ENCODE data around the gene LIN54.
A peak's percentile ranks its signal among the peaks of the same experiment; 100 is the strongest.

LIN54 gene

DNA sequence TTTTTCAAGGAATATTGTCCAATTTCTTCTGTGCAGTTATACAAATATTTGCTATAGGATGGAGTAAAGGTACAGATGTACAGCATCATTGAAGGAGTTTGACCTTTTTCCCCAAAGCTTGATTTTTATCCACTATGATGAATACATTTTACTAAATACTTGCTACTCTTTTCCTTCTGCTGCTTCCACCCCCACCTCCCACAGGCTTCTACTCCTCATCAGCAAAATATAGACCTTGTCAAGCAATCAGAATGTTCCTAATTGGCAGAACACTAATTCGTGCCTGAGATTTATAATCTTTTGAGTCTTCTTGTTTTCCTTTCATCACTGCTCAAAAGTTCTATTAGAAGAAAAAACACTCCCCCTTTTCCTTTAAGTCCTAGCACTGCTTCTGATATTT, 113.9 kb downstream of the LIN54 start:
- peaks cover 17 to 19% of the 10 kb centered on the region in 2 donors for H3K36me3 ChIP-seq (ENCODE audit: control insufficient read depth in 1 of 2, insufficient read depth in 2 of 2, low read length in 2 of 2)
- no peak overlapping the region for H3K27ac ChIP-seq (ENCODE audit: low read depth, low read length)
- H3K4me1 ChIP-seq (ENCODE audit: control insufficient read depth in 1 of 2, insufficient read depth in 2 of 2, low read length in 2 of 2) = peaks cover 35 to 36% of the 10 kb centered on the region in 2 donors
- H3K4me3 ChIP-seq (ENCODE audit: low read depth in 1 of 2, low read length in 2 of 2) = no peak overlapping the region
- H3K27me3 ChIP-seq (ENCODE audit: control insufficient read depth in 1 of 2, insufficient read depth in 2 of 2, low read length in 2 of 2) = no peaks in the 10 kb centered on the region
- H3K9ac ChIP-seq (ENCODE audit: low read depth in 1 of 2, low read length in 2 of 2) = no peak overlapping the region
- H3K9me3 ChIP-seq (ENCODE audit: control insufficient read depth in 1 of 2, low read length in 2 of 2) = no peaks in the 10 kb centered on the region

DNA sequence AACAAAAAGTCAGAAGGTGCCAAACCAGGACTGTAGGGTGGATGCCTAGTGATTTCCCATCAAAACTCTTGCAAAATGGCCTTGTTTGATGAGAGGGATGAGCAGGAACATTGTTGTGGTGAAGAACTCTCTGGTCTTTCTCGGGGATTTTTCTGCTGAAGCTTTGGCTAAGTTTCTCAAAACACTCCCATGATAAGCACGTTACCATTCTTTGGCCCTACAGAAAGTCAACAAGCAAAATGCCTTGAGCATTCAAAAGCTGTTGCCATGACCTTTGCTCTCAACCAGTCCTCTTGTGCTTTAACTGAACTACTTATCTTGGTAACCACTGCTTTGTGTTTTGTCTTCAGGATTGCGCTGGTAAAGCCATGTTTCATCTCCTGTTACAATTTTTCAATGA, 116.7 kb downstream of the LIN54 start:
- Histone ChIP-seq H3K9ac (ENCODE audit: low read depth in 1 of 2, low read length in 2 of 2) (no peak overlapping the region), H3K9me3 (ENCODE audit: control insufficient read depth in 1 of 2, low read length in 2 of 2) (no peaks in the 10 kb centered on the region), H3K27me3 (ENCODE audit: control insufficient read depth in 1 of 2, insufficient read depth in 2 of 2, low read length in 2 of 2) (no peaks in the 10 kb centered on the region), H3K4me3 (ENCODE audit: low read depth in 1 of 2, low read length in 2 of 2) (no peak overlapping the region), H3K27ac (ENCODE audit: low read depth, low read length) (no peak overlapping the region), H3K36me3 (ENCODE audit: control insufficient read depth in 1 of 2, insufficient read depth in 2 of 2, low read length in 2 of 2) (peaks cover 17 to 19% of the 10 kb centered on the region in 2 donors), H3K4me1 (ENCODE audit: control insufficient read depth in 1 of 2, insufficient read depth in 2 of 2, low read length in 2 of 2) (peaks cover 34 to 37% of the 10 kb centered on the region in 2 donors)

DNA sequence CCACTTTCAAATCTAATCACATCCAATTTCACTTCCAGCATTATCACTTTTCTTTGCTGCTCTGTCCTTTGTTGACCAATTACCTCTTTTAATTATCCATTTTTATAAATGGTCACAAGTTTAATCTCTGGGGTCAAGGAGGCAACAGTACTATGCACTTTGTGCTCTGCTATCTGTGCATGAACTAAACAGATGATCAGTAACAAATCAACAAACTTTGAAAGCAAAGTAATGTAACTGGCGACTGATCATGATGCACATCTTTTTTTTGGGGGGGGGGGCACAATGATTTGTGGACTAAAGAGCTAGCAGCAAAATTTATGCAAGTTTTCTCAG, 118.2 kb downstream of the LIN54 start:
- no peak overlapping the region for H3K27ac ChIP-seq (ENCODE audit: low read depth, low read length)
- H3K4me3 ChIP-seq (ENCODE audit: low read depth in 1 of 2, low read length in 2 of 2) = no peak overlapping the region
- H3K36me3 ChIP-seq (ENCODE audit: control insufficient read depth in 1 of 2, insufficient read depth in 2 of 2, low read length in 2 of 2) = peaks cover 17 to 19% of the 10 kb centered on the region in 2 donors

DNA sequence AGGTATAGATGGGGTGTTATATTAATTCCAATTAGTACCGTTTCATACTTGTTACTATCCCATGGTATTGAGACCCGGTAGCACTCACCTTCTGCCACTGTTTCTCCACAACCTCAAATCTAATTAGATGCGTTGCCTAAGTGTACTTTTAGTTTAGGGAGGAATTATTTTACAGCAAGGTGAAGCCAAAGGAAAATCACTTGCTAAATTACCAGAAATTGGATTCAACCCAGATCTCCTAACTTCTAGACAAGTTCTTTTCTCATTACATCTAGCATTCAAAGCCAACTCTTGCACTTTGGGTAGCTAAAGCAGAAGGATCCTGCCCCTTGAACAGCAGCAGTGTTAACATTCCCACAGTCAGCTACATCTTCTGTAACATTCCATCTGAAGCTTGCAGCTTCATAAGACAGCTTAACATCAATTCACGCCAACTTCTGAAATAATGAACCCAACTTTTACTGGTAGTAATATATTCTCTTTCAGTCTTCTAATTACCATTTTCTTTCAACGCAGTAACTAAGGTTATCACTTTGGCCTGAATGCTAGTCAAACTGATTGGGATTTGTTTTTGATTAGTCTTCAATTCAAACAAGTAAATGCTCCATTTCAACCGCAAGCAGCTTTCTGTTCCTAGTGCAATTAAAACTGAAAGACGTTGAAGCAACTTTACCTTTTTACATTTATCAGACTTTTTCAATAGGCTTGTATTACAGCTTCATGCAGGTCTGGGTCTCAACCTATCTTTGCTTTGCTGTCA, 118.7 kb downstream of the LIN54 start:
- Histone ChIP-seq H3K9me3 (ENCODE audit: control insufficient read depth in 1 of 2, low read length in 2 of 2) (no peaks in the 10 kb centered on the region), H3K27me3 (ENCODE audit: control insufficient read depth in 1 of 2, insufficient read depth in 2 of 2, low read length in 2 of 2) (no peaks in the 10 kb centered on the region), H3K27ac (ENCODE audit: low read depth, low read length) (peak overlapping the region; percentile 92), H3K9ac (ENCODE audit: low read depth in 1 of 2, low read length in 2 of 2) (peak overlapping the region; percentile 95 to 98), H3K36me3 (ENCODE audit: control insufficient read depth in 1 of 2, insufficient read depth in 2 of 2, low read length in 2 of 2) (peaks cover 15 to 17% of the 10 kb centered on the region in 2 donors), H3K4me3 (ENCODE audit: low read depth in 1 of 2, low read length in 2 of 2) (peak overlapping the region; percentile 90 to 95), H3K4me1 (ENCODE audit: control insufficient read depth in 1 of 2, insufficient read depth in 2 of 2, low read length in 2 of 2) (peaks cover 25 to 29% of the 10 kb centered on the region in 2 donors)

More for the DNA sequence above, 118.2 kb downstream of the LIN54 start:
- peaks cover 26% of the 10 kb centered on the region in 2 donors for H3K4me1 ChIP-seq (ENCODE audit: control insufficient read depth in 1 of 2, insufficient read depth in 2 of 2, low read length in 2 of 2)
- H3K27me3 ChIP-seq (ENCODE audit: control insufficient read depth in 1 of 2, insufficient read depth in 2 of 2, low read length in 2 of 2) = no peaks in the 10 kb centered on the region
- no peak overlapping the region for H3K9ac ChIP-seq (ENCODE audit: low read depth in 1 of 2, low read length in 2 of 2)
- H3K9me3 ChIP-seq (ENCODE audit: control insufficient read depth in 1 of 2, low read length in 2 of 2) = no peaks in the 10 kb centered on the region

DNA sequence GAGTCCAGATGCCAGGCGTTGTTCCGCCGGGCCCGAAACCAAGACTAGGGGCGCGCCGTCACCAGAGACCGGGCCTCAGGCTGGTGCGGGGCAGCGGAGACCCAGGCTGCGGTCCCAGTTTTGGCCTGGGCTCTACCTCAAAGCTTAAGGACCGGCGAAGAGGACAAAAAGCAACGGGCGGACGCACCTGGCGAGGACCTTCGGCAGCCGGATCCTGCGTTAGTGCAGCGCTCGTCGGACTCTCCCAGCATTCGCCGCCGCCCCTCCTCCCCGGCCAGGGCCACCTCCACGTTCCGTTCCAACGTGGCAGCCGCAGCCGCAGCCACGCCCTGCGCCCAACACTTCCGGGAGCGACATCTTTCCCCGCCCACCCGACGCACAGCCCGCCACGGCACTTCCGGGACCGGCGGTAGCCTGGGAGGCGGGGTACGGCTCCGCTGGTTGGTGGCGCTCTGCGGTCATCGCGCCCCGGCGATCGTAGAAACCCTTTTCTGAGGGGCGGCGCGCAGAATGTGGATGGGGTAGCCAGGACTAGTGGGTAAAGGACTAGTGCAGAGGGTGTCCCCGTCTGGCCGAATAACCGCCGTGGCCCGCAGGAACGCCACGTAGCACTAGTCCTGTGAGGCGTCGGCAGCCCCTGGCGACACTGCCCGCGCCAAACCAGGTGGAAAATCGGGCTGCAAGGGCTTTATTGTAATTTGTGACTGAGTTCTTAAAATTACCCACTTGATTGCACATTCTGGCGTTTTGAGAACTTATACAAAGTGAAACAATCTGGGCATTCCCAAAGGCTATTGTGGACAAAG, 119.5 kb downstream of the LIN54 start, which contains the start of gene SEC31A:
Gene SEC31A (minus strand): TSS at position 253 of the 806 bp plus-strand sequence. CDS start 9,217 bp downstream, outside the sequence.
- H3K9me3 ChIP-seq (ENCODE audit: control insufficient read depth in 1 of 2, low read length in 2 of 2) = no peaks in the 10 kb centered on the region
- H3K4me1 ChIP-seq (ENCODE audit: control insufficient read depth in 1 of 2, insufficient read depth in 2 of 2, low read length in 2 of 2) = peaks cover 29 to 31% of the 10 kb centered on the region in 2 donors
- H3K4me3 ChIP-seq (ENCODE audit: low read depth in 1 of 2, low read length in 2 of 2) = peak within 1 kb of the TSS; percentile 90 to 95

DNA sequence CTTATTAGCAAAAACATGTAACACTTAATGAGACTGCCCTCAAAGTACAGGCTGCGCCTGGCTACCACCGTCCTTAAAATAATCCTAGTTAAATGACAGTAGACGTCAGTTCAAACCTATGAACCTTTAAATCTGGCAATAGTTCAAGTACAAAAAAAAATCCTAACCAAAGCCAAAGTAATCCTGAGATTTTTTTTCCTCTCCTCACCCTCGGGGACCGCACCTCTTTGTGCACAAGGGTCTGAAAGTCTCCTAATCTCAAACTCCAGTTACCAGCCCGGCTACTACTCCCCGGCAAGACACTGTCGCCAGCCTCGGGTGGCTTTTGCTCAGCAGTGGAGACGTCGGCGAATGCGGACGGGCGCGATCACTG, 120.1 kb downstream of the LIN54 start:
- peaks cover 13% of the 10 kb centered on the region in 2 donors for H3K36me3 ChIP-seq (ENCODE audit: control insufficient read depth in 1 of 2, insufficient read depth in 2 of 2, low read length in 2 of 2)
- no peaks in the 10 kb centered on the region for H3K9me3 ChIP-seq (ENCODE audit: control insufficient read depth in 1 of 2, low read length in 2 of 2)
- peak overlapping the region; percentile 97 to 98 for H3K9ac ChIP-seq (ENCODE audit: low read depth in 1 of 2, low read length in 2 of 2)
- H3K27ac ChIP-seq (ENCODE audit: low read depth, low read length) = peak overlapping the region; percentile 98
- no peaks in the 10 kb centered on the region for H3K27me3 ChIP-seq (ENCODE audit: control insufficient read depth in 1 of 2, insufficient read depth in 2 of 2, low read length in 2 of 2)
- peak overlapping the region; percentile 90 to 95 for H3K4me3 ChIP-seq (ENCODE audit: low read depth in 1 of 2, low read length in 2 of 2)
- peaks cover 35 to 37% of the 10 kb centered on the region in 2 donors for H3K4me1 ChIP-seq (ENCODE audit: control insufficient read depth in 1 of 2, insufficient read depth in 2 of 2, low read length in 2 of 2)

More for the DNA sequence above, 119.5 kb downstream of the LIN54 start, which contains the start of gene SEC31A:
- Histone ChIP-seq H3K27ac (ENCODE audit: low read depth, low read length) (peak within 1 kb of the TSS; percentile 98), H3K9ac (ENCODE audit: low read depth in 1 of 2, low read length in 2 of 2) (peak within 1 kb of the TSS; percentile 97 to 98), H3K27me3 (ENCODE audit: control insufficient read depth in 1 of 2, insufficient read depth in 2 of 2, low read length in 2 of 2) (no peaks in the 10 kb centered on the region), H3K36me3 (ENCODE audit: control insufficient read depth in 1 of 2, insufficient read depth in 2 of 2, low read length in 2 of 2) (peaks cover 13% of the 10 kb centered on the region in 2 donors)

DNA sequence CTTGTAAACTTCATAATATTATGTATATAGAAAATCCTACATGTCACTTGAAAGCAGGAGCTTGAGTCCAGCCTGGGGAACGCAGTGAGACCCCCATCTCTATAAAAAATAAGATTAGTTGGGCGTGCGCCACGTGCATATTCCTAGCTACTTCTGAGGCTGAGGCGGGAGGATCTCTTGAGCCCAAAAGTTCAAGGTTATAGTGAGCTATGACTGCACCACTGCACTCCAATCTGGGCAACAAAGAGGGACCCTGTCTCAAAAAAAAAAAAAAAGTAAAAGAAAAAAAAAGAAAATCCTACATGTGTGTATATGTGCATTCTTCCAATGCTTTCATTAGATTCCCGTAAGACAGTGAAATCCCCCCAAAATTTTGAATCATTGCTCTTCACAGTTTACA, 121.3 kb downstream of the LIN54 start:
- peak overlapping the region; percentile 28 to 97 for H3K9ac ChIP-seq (ENCODE audit: low read depth in 1 of 2, low read length in 2 of 2)
- peak overlapping the region; percentile 90 to 95 for H3K4me3 ChIP-seq (ENCODE audit: low read depth in 1 of 2, low read length in 2 of 2)
- peaks cover 45 to 46% of the 10 kb centered on the region in 2 donors for H3K4me1 ChIP-seq (ENCODE audit: control insufficient read depth in 1 of 2, insufficient read depth in 2 of 2, low read length in 2 of 2)
- H3K9me3 ChIP-seq (ENCODE audit: control insufficient read depth in 1 of 2, low read length in 2 of 2) = no peaks in the 10 kb centered on the region
- peaks cover 5 to 11% of the 10 kb centered on the region in 2 donors for H3K36me3 ChIP-seq (ENCODE audit: control insufficient read depth in 1 of 2, insufficient read depth in 2 of 2, low read length in 2 of 2)
- H3K27ac ChIP-seq (ENCODE audit: low read depth, low read length) = no peak overlapping the region
- no peaks in the 10 kb centered on the region for H3K27me3 ChIP-seq (ENCODE audit: control insufficient read depth in 1 of 2, insufficient read depth in 2 of 2, low read length in 2 of 2)

DNA sequence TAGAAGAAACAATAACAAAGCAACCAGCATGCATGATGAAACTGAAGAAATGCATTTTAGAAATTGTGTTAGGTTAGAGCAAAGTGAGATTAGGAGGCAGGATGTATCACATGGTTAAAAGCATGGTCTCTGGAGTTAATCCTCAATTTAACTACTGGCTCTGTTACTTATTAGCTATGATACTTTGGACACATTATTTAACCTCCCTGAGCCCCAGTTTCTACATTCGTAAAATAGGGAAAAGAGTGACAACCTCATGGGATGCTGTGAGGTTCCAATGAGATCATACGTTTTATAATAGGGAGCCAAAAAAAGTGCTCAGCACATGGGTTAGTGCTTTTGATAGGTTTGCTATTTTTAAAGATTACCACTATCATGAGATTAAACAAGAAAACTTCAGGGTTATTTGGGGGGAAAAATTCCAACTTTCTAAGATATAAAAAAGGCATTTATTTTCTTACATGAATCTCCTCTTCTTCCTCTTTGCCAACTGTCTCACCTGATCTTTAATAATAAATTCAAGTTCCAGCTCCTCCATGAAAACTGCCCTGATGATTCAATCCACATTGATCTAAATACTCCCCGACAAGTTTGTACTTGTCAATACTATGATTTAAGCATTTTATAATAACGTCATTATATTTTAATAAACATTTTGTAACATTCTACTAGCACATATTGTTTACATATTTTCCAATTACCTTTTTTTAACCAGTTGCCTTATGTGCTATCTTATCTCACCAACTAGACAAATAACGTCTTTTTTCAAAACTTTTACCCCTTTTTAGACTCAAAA, 124.3 kb downstream of the LIN54 start:
- Histone ChIP-seq H3K27me3 (ENCODE audit: control insufficient read depth in 1 of 2, insufficient read depth in 2 of 2, low read length in 2 of 2) (no peaks in the 10 kb centered on the region), H3K9ac (ENCODE audit: low read depth in 1 of 2, low read length in 2 of 2) (no peak overlapping the region), H3K4me3 (ENCODE audit: low read depth in 1 of 2, low read length in 2 of 2) (peak overlapping the region; percentile 27 to 28), H3K4me1 (ENCODE audit: control insufficient read depth in 1 of 2, insufficient read depth in 2 of 2, low read length in 2 of 2) (peaks cover 32 to 36% of the 10 kb centered on the region in 2 donors), H3K9me3 (ENCODE audit: control insufficient read depth in 1 of 2, low read length in 2 of 2) (no peaks in the 10 kb centered on the region), H3K36me3 (ENCODE audit: control insufficient read depth in 1 of 2, insufficient read depth in 2 of 2, low read length in 2 of 2) (peaks cover 0 to 5% of the 10 kb centered on the region in 2 donors), H3K27ac (ENCODE audit: low read depth, low read length) (no peak overlapping the region)

DNA sequence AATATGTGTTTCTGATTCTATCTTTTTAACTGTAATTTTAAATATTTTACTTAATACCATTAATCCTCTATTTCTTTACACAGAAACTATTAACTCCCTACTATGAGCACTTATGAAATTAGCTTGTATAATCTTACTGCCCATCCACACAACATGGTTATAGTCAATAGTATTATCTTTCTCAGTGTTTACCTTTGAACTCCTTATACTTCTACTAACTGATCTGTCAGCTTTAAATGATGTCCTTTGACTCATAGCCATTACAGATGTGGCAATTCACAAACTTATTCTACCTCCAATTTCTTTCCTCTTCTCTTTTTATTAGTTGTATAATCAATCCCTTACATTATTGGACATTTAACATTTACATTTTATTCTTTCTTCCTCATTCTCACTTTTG, 125.2 kb downstream of the LIN54 start:
- Histone ChIP-seq H3K4me3 (ENCODE audit: low read depth in 1 of 2, low read length in 2 of 2) (peak overlapping the region in 1 of 2 donors; percentile 27), H3K27ac (ENCODE audit: low read depth, low read length) (no peak overlapping the region), H3K27me3 (ENCODE audit: control insufficient read depth in 1 of 2, insufficient read depth in 2 of 2, low read length in 2 of 2) (no peaks in the 10 kb centered on the region), H3K4me1 (ENCODE audit: control insufficient read depth in 1 of 2, insufficient read depth in 2 of 2, low read length in 2 of 2) (peaks cover 32 to 36% of the 10 kb centered on the region in 2 donors), H3K9ac (ENCODE audit: low read depth in 1 of 2, low read length in 2 of 2) (no peak overlapping the region), H3K36me3 (ENCODE audit: control insufficient read depth in 1 of 2, insufficient read depth in 2 of 2, low read length in 2 of 2) (peaks cover 0 to 10% of the 10 kb centered on the region in 2 donors), H3K9me3 (ENCODE audit: control insufficient read depth in 1 of 2, low read length in 2 of 2) (no peaks in the 10 kb centered on the region)

All from duodenal mucosa (tissue), 2 donors.